GM18873 (cell line): ENCODE data around the gene PSMD3.
"Not testable (repeated sequence)": the region's sequence is repeated elsewhere in the genome, so short reads cannot be mapped to it uniquely, and the experiment has no call there.

Source experiments
- ATAC-seq: cut with Tn5 transposase; IDR thresholded peaks from one replicate; pipeline ENCODE4 v1.9.1; 2021; ENCODE audit warnings: mild to moderate bottlenecking, moderate library complexity, moderate number of reproducible peaks; ENCODE audit not compliant: unreplicated experiment, low FRiP score

The PSMD3 gene

DNA sequence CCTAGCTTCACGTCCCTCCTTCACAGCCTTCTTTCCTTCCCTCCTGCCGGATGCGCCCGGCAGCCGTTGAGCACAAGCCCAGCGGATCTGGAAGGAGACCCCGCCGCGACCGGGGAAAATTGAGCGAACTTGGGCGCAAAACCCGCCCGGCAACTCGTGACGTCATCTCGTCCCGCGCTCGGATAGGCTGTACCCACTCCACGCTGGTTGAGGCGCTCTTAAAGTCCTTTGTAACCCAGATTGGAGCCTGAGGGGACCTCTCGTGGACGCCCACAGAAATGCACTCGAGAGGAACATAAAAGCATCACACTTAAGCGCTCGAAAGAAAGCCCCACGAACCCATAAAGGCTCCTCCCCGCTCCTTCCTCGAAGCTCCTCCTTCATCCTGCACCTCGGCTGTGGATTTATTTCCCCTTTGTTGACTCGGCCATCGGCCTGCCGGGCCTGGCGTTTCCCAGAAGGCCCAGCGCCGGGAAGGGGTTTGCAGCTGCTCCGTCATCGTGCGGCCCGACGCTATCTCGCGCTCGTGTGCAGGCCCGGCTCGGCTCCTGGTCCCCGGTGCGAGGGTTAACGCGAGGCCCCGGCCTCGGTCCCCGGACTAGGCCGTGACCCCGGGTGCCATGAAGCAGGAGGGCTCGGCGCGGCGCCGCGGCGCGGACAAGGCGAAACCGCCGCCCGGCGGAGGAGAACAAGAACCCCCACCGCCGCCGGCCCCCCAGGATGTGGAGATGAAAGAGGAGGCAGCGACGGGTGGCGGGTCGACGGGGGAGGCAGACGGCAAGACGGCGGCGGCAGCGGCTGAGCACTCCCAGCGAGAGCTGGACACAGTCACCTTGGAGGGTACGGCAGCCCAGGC, at the start of gene PSMD3:
PSMD3 (plus strand) TSS at position 457 of the 856 bp plus-strand sequence; CDS start at position 621, 164 bp downstream.
- peak; percentile 88 for ATAC-seq

DNA sequence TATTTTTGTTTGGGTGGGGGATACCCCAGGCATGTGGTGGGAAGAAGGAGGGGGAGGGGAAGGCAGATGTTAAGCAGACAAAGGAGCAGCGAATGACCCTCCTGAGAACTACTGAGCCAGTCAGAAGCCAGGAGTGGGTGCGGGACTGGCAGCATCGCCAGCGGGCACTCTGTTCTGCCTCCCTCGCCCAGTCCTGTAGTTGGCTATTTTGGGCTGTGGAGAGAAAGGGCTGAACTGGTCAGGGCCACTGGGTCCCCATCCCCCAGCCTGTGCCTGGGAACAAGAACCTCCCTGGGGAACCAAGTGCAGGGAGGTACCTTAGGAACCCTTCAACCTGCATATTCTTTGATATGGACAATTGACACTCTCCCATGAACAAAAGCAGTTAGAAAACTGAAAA, 46.7 kb upstream of the PSMD3 start:
- no peak for ATAC-seq

DNA sequence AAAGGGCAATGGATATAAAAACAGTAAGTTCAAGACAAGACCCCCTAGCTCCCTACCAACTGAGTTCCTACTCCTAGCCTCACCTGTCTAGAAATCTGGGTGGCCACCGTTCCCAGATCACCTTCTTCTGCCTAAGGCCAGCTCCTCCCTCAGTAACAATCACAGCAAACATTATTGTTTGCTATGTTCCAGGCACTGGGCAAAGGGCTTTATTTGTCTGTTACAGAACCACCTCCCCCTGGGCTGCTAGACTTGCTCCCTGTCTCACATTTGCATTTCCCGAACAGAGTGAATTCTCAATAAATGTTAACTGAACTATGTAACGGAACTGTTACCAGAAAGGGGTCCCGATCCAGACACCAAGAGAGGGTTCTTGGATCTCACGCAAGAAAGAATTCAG, 46.3 kb upstream of the PSMD3 start:
- no peak for ATAC-seq

DNA sequence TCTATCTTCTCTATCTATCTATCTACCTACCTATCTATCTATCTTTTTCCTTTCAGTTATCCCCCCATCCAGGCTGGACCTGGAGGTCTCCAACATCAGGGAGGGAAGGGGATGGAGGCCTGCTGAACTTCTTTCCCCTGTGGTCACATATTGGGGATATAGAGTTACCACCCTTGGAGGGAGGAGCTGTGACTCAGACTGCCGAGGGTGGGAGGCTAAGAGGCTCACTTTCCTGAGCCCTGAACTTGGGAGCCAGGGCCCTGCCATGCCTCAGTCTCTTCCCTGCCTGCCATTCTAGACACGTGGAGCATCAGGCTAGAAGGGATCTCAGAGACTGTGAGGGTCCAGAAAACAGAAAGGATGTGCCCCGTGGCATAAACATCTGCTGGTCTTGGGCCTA, 44.7 kb upstream of the PSMD3 start:
- ATAC-seq = no peak

DNA sequence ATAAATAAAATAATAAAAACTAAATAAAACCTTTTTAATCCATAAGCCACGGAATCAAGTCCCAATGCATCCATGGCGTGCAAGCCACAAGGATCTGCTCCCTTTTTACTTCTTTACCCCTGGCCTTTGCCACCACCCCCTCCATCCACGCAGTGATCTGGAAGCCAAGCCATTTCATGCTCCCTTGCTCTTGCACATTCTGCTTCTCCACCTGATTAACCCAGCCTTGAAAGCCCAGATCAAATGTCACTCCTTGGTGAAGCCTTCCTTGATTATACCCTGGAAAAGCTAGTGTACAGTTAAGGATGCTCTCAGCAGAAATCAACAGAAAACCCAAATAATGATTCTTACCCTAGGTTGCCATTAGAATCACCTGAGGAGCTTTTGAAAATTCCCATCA, 43.2 kb upstream of the PSMD3 start:
- ATAC-seq = no peak

DNA sequence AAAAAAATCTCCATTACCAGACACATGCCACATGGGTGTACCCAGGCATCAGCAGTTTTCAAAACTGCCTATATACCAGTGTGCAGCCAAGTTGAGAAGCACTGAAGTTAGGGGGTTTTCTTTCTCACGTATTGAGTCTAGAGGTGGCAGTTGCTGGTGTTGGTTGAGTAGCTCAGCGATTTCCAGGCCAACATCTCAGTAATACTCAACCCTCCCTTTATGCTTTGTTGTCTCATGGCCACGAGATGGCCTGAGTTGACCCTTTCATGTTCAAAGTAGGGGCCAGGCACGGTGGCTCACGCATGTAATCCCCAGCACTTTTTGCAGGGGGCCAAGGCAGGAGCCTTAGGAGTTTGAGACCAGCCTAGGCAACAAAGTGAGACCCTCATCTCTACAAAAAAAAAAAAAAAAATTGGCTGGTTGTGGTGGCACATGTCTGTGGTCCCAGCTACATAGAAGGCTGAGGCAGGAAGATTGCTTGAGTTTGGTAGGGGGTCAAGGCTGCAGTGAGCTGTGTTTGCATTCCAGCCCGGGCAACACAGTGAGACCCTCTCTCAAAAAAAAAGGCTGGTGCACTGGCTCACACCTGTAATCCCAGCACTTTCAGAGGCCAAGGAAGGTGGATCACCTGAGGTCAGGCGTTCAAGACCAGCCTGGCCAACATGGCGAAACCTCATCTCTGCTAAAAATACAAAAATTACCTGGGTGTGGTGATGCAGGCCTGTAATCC, 42.3 kb upstream of the PSMD3 start:
- ATAC-seq = no peak

DNA sequence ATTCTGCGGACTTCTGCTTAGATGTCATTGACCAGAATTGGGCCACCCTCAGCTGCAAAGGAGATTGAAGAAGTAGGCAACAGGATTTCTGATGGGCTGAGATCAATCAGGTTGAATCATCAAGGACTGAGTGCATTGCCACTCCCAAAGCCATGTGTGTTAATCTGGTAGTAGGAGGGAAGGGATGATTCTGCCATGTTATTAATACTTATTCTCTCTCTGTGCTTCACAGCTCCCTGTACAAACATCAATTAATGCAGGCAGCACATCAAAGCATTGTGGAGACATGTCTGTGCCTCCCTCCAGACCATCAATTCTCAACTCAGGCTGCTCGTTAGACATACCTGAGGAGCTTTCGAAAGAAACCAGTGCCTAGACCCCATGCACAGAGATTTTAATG, 41.5 kb upstream of the PSMD3 start:
- no peak for ATAC-seq

DNA sequence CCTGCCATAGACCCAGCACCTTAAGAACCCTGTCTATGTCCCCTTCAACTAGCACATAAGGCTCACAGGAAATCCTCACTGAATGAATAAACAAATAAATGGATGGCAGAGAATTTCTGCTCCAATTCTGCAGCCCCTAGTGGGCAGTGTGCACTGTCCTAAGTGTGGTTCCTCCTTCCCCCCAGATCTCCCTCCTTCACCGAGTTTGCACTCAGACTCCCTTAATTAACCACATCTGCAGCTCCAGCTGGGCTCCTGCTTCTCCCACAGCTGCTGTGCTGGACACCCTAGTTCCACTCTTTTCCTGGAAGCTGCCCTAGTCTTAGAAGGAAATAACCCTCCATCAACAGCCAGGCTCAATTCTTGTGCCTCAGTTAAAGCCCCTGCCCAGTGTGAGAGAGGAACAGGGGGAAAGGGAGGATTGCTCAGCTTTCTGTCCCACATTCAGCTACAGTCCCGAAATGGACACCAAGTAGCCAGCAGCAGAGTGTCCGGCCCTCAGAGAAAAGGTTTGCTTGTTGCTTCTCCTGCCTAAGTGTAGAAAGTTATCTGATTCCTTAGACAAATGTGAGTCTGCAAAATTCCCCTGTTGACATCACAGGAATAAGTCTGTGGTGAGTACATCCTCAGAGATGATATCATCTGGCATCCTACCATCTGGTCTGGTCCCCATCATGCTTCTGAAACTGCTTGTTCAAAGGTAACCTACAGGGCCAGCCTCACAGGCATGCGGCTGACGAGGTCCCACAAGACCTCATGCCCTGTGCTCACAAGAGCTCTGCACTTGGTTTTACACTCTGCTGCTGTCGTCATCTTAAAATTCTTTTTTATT, 40.8 kb upstream of the PSMD3 start:
- no peak for ATAC-seq

DNA sequence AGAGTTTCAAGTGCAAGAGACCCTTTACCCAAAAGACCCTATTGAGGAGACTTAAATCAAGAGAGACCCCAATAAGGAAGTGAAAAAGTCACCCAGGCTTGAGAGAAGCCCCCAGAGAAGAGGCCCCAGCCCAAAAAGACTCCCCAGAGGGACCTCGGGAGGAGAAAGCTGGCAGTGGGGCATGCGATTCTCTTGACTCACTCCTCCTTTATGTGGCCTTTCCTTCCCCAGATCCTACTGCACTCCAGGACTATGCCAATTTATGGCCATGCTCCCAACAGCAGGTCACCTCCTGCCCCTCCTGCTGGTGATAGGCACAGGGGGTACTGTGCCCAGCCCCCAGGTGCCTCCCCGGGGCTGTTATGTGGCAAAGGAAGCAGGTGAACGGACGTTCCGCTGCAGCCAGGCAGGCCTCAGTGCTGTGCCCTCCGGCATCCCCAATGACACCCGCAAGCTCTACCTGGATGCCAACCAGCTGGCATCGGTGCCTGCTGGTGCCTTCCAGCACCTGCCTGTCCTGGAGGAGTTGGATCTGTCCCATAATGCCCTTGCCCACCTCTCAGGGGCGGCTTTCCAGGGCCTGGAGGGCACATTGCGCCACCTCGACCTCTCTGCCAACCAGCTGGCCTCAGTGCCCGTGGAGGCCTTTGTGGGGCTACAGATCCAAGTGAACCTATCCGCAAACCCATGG, 36.8 kb upstream of the PSMD3 start:
- ATAC-seq = no peak

DNA sequence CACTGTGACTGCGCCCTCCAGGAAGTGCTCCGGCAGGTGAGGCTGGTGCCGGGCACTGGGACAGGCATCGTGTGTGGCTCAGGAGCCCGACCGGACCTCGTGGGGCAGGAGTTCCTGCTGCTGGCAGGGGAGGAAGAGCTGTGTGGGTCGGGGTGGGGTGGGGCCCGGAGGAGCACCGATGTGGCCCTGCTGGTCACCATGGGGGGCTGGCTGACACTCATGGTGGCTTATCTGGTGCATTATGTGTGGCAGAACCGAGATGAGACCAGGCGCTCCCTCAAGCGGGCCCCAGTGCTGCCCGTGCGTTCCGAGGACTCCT, 36.3 kb upstream of the PSMD3 start:
- no peak for ATAC-seq

DNA sequence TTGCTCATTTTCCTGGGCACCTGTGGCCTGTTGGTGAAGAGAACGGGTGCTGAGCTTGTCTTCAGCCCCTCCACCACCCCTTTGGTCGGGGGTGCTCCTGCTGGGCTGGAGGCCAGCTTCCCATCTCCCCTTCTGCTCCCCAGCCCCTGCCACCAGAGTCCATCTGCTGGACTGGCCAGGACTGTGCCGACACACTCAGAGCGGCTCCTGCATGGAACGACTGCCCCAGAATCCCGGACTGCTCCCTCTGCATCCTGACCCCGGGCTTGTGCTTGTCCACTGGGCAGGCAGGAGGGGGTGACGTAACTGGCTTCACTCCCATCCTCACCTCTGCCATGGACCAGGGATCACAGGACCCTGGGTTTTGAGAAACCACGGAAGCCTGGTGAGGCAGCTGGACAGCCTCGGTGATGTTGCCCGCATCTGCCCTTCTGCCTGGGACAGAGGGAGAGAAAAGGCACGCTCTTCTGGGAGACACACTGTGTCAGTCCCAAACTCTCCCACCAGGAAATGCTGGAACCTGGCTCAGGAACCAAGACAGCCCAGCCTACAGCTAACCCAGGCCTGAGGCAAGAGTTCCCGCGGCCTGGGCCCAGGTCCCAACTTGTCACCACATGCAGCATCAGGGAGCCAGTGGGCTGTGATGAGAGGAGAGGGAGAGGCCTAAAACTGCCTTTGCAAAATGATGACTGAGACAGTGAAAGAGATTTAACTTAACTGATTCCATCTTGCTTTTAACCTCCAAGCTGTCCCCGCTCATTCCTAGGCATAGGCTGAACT, 33.9 kb upstream of the PSMD3 start:
- ATAC-seq = no peak

DNA sequence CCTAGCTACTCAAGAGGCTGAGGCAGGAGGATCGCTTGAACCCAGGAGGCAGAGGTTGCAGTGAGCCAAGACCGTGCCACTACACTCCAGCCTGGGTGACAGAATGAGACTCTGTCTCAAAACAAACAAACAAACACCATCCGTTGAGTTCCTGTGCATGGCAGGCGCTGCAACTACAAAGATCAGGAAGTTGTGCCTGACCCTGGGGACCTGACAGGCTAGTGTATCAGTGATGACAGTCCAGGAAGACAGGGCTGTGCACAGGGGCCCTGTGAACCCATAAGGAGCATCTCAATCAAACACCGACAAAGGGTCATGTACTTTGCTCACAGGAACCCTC, 32.1 kb upstream of the PSMD3 start:
- not testable (repeated sequence) for ATAC-seq

DNA sequence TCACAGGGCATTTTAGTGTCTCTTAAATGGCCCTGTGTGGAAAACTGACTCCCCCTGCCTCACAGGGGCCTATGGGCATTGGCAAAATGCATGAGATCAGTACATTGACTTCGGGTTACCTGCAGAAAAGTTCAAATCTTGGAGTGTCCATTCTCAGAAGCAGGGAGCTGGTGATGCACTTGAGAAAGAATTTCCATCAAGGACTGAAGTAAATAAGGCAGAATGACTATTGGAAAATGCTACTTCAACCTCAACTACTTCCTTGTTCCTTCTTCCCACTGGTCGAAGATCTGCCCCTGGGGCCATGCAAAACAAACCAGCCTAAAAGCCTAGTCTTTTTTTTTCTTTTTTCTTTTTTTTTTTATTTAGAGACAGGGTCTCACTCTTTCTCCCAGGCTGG, 31.6 kb upstream of the PSMD3 start:
- ATAC-seq = no peak

DNA sequence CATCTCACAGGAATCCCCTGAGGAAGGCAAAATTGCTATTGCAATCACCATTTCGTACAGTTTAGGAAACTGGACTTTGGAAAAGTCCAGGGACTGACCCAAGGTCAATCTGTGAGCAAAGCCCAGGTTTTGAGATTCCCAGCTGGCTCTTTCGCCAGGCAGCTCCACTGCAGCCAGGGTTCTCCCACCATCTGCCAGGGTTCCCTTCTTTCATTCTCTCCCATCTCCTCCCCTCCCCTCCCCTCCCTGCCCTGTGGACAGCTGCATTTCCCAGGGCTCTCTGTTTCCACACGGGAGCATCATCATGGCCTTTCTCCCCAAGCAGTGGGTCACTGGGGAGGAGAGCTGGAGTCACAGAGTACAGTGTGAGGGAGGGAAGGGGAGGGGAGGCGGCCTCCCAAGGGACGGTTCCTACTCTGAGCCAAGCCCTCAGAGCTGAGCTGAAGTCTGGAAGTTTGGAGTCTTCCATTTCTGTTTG, 29.7 kb upstream of the PSMD3 start:
- ATAC-seq = no peak

DNA sequence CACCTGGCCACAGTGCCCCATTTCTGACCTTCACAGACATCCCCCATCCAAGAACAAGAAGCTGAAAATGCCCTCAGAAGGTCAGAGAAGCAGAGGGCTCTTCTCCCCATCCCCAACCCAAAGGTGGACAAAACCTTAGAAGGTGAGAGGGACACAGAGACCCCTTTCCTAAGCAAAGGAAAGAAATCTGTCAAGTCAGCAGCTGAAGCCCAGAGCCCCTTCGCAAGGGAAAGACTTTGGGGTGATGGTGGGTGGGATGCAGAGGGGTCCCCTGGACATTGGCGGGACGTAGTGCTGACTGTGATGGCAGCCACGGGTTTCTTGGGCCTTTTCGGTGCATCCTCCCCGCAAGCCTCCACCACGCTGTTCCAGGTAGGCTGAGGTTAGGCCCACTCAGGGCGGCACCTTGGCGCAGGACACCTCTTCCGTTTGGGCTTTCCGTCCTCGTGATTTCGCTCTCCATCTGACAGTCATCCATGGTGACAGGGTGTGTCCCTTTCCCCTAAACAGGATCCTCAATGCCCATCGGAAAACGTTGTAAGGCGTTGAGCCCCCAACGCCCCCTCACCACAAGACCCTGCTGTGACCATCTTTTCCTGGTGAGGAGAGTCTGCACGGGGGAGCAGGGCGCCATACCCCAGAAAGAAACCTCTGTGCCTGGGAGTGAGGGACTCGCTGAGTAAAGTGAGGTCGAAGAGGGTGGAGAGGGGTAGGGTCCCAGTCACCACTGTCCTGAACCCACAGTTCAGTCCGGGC, 28.5 kb upstream of the PSMD3 start:
- no peak for ATAC-seq

DNA sequence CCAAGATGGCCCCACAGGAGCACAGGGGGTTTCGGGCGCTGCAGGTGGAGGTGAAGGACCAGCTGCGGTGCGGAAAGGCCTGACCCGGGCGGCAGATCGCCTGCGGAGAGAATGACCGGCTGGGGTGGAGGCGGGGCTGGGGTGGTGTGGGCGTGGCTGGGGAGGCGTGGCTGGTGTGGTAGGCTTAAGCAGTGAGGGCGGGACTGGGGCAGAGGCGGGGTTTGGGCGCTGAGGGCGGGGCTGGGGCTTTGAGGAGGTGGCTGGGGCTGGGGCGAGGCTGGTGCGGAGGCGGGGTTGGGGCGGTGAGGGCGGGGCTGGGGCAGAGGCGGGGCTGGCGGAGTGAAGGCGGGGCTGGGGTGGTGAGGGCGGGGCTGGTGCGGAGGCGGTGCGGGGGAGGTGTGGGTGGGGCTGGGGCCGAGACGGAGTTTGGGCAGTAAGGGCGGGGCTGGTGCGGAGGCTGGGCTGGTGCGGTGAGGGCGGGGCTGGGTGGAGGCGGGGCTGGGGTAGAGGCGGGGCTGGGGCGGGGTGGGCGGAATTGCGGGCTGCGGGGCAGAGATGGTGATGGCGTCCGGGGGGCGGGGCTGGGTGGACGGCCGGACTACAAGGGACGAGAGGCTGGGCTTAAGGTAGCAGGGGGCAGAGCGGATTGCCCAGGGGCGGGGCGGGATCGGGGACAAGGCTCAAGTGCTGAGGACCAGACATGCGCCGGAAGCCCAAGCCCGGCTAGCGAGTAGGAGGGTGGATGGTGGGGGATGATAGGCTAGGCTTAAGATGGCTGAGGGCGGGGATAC, 27.7 kb upstream of the PSMD3 start:
- ATAC-seq = peak; percentile 35

DNA sequence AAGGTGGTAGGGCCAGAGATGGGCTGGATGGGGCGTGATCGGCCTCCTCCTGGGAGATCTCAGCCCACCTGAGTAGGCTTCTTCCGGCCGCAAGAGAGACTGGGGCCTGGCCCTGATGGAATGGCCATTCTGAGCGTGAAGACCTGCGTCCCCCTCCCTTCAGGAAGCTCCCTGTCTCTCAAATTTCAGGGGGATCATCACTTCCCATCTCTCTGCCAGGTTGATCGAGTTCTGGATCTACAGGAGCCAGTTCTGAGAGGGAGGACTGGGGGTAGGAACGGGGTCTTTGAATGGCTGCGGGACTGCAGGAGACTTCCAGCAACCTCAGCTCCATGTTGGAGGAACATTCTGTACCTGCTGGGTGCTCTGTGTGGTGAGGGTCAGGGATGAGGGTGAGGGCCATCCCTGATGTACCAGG, 27.1 kb upstream of the PSMD3 start:
- no peak for ATAC-seq

DNA sequence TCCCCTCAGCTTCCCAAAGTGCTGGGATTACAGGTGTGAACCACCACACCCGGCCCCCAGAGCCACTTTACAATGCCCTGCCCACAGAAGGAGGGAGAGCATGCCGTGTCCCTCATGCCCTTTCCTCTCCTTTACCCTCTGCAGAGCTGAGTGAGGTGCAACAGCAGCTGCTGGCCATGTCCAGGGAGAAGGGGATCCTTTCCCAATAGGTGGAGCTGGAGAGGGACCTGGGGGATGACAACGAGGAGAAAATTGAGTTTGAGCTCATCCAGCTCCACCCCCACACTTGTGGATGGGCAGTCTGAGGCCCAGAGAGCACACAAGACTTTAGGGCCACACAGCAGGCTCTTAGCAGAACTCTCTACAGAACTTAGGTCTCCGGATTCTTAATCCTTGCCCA, 25.7 kb upstream of the PSMD3 start:
- ATAC-seq = no peak
